RCC 7860 (cell line): Measurements from ENCODE around the gene TECTB.

Experiments used
- DNase-seq: peaks from one replicate; pipeline ENCODE4 v3.0.0-alpha.2; 2015; ENCODE audit warnings: low spot score
- FAIRE-seq: peaks from 2 replicates; lab custom pipeline; 2012; peaks lifted over from hg19 to GRCh38; lab: Jason Lieb, UNC

TECTB gene

GRCh38 chr10:112304267-112304859 lies 21.2 kb downstream of the TECTB start:
- FAIRE-seq (no peak), DNase-seq (no peak)

DNA sequence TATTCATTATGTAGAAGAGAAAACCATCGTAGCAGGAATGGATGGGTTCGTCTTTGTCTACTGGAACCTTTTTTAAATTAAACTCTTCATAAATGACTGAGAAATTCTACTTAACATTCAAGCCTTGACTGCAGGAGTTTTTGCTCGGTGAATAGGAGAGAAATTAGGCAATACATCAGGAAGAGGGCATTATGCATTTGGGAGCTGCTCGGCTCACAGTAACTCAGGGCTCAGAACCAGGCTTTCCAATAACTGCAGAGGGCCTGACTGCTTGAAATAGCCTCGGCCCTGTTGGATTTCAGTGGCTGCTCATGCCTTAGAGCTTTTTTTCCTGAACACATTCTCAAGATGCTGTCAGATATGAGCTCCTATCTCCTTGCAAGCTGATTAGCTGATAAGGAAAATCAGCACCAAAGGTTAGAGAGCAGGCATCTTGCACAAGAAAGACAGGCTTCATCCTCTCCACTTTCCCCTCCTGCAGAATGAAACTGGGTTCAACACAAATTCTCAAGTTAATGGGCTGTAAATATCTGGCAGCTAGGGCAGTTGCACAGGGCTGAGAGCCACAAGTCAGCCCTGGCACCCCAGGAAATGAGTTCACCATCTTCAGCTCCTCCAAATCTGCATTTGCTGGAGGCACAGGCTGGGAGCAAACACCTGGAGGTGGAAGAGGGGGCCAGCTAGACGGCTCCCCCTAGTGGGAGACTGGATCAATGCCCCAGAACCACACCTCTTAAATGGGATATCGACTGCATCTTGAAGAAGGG lies 24.3 kb downstream of the TECTB start:
- no peak for FAIRE-seq
- peak; percentile 16 for DNase-seq

- FAIRE-seq (no peak), DNase-seq (no peak)
These were observed 24.9 kb downstream of the TECTB start for GRCh38 chr10:112308125-112308502.

DNA sequence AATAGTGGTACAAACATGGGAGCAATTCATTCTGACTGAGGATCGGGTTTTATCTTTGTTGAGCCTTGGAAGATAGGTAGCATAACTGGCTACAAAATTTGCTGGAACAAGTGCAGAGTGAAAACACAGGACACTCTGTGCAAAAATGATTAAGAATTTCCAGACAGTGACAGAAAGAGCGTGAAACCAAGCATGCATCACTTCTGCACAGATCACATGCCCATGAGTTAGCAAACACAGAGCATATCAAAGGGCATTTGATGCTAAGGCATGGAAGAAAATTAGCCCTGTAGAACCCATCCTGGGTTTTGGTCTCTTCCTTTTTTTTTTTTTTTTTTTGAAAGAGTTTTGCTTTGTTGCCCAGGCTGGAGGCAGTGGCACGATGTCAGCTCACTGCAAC lies 28.3 kb downstream of the TECTB start:
- FAIRE-seq = no peak

GRCh38 chr10:112313234-112313633 lies 30.0 kb downstream of the TECTB start:
- FAIRE-seq (no peak), DNase-seq (no peak)

More for the DNA sequence above, 28.3 kb downstream of the TECTB start:
- no peak for DNase-seq

GRCh38 chr10:112313911-112314310 lies 30.7 kb downstream of the TECTB start:
- FAIRE-seq (no peak), DNase-seq (no peak)

DNA sequence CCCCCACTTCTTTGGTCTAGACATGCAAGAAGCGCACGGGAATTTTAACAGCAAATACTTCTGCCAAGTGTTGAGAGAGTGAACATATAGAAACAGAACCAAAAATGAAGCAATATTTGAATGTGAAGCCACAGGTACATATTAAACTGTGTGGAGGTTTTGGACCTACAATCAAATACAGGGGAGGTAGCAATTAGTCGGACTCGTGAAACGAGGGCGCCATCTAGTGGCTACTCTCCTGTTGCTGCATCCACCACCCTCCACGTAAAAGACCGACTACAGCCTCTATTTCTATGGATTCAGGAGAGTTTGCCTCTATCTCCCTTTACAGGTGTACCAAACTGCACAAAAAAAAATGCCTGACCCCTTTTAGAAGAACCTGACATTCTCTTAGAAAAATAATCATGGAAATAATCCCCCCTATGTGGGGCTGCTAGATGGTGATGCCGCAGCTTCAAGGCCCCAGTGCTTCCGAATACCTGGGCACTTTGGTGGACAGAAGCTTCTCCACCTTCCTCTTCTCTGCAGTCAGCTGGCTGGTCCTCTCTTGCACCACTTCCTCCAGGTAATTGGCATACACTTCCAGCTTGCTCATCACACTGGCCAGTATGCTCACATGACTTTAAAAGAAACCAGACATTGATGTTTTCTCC lies 31.7 kb downstream of the TECTB start:
- DNase-seq (peak; percentile 37), FAIRE-seq (no peak)

DNA sequence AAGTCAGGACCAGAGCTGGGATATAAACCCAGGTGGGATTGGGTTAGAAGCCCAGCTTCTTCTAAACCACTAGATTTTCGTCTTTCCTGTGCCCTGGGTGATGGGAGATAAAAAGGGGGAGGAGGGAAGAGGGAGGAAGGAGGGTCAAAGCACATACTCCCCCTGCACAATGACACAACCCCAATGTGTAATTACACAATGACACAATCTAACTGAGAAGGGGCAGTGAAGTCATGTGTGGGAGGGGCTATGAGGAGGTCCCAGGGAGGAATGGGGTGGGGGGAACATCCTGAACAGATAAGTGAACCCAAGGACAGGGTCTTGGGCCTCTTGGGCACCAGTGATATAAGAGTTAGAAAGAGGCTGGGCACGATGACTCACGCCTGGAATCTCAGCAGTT lies 44.5 kb downstream of the TECTB start:
- DNase-seq (no peak), FAIRE-seq (no peak)

- FAIRE-seq = no peak
These were observed 47.0 kb downstream of the TECTB start for GRCh38 chr10:112330162-112330561.

DNA sequence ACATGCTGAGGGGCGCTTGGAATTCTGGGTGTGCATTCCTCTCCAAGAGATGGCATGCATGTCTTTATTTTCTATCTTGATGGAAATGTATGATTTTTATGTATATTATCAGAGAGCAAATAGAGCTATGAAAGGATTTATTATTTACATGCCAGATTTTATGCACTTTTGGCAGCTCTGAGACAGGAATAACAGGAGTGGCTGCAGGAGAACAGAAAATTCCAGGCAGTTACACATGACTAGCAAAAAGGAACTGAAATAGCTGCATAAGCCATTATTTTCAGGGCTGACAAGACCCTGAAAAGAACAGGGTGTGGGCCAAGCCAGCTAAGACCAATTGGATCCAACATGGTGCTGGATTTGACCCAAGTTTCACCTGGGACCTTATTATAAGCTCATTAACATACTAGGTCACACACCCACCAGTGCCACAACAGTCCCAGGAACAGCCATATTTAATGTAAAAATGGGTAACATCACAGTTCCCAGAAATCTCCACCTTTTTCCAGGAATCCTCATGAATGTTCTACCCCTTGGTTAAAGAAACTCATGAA lies 47.5 kb downstream of the TECTB start:
- DNase-seq (no peak), FAIRE-seq (no peak)

More at GRCh38 chr10:112330162-112330561, 47.0 kb downstream of the TECTB start:
- no peak for DNase-seq

- DNase-seq = no peak
- FAIRE-seq = no peak
These were observed 48.8 kb downstream of the TECTB start for GRCh38 chr10:112332022-112332421.

DNA sequence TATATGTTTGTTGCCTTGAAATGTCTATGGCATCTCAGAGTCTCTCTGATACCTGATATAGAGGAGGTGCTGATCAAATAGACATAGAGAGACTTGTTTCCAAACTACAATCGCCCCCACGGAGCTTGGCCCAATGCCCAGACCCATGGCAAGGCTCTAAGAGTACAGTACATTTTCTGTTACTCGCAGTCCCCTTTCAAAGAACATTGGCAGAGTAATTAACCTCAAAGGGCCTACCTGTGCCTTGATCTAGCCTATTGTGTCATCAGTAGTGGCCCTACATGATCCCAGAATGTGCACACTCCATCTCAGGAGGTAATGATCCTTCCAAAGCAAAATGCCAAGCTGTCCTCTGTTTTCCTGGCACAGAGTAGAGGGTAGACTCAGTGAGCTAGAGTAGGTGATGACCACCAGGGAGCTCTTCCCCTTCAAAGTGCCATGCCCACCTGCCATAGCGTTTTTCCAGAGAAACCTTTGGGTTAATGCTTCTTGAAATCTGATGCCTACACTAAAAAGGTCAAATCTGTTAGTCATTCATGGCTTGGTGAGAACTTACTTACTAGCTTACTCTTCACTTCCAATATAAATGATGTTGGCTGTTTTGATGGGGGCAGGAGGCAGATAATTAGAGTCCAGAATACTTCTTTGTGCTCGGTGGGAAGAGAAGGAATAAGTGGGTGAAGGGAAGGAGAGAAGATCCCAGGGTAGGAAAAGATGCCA lies 49.5 kb downstream of the TECTB start:
- DNase-seq (no peak), FAIRE-seq (no peak)

DNA sequence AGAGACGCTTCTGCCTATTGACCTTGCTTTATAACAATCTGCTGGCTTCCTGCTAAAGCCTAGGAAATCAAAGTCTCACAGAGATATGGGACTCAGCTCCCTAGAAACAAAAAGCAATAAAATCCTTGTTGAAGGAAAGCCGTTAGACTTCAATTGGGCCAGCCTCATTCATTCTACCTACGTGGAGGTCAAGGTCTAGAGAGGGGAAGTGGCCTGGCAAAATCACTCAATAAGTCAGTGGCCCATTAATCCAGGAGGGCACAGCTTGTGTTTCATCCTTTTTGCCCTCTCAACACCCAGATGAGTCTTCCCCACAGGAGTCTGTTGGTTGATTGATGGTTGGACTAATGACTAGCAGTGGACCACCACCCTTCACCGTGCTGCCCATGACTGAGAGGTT lies 50.3 kb downstream of the TECTB start:
- DNase-seq (no peak), FAIRE-seq (no peak)

- DNase-seq (no peak), FAIRE-seq (no peak)
These were observed 52.1 kb downstream of the TECTB start for GRCh38 chr10:112335111-112335867.

DNA sequence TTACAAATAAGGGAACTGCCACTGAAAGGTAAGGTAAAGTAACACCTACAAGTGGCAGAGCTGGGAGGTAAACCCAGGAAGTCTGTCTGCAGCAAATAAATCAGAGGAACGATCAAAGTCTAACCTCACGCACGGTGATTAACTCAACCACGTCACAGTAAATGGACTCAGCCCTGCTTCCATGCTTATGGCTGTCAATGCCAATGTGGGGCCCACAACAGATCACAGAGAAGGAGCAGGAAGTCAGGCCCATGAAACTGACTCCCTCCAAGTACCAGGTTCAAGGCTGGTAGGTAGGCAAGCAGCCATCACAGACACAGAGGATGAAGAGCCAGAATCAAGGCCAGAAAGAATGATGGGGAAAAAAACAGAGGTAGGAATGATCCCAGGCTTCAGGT lies 52.7 kb downstream of the TECTB start:
- DNase-seq = no peak
- FAIRE-seq = no peak

- no peak for FAIRE-seq
- no peak for DNase-seq
These were observed 53.5 kb downstream of the TECTB start for GRCh38 chr10:112336556-112337201.

- DNase-seq = no peak
- no peak for FAIRE-seq
These were observed 55.8 kb downstream of the TECTB start for GRCh38 chr10:112338957-112339356.

DNA sequence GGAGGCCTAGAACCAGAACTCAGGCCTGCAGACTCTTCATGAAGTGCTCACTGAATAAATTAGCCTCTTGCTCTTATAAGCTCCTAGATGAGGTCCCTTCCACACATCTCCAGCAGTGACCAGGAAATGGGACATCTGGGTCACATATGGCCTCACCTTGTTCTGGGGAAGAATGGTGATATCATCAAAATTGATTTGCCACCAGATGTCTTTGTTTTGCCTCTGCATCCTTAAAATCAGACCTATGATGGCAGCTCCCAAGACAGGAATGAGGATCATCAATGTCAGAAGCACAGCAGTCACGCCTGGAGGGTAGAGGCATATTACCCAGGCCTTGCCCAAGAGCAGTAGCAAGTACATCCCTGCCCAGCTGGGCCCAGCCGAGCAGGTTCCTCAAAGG lies 57.4 kb downstream of the TECTB start:
- FAIRE-seq (no peak), DNase-seq (no peak)

DNA sequence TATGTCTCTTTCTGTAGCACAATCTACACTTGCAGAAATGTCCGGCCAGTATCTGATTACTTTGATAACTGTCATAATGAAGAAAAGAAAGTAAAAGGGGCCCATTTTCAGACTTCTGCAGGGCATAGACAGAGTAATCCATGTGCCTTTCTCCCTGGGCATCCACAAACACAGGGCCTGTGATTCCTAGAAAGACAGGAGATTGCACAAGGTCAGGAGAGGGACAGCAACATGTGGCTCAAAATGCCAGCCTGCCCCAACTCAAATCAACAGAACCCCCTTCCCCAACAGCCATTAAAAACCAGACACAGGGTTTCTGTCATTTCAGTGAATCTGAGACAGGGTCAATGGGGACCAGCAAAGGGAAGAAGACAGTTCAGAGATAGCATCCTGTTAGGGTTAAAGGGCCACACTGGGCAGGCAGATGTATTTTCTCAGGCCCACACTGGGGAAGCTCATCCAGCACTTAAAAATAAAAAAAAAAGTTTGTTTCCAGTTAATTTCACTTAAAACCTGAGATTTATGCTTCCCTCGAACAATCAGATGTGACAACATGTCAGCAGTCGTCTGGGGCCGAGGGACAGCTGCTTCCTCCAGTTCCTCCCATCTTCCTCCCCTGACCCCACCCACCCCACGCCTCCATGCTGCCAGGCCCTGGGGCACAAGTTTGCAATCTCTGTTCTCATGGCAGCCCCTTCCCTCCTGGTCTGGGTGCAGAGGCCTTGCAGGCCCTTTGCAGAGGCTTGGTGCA lies 60.0 kb downstream of the TECTB start:
- no peak for DNase-seq
- FAIRE-seq = no peak
